Activated CD8-positive, alpha-beta T cell treated with anti-CD3 and anti-CD28 coated beads, Interleukin-2, amount 10 ng/mL, durations not matched to agents 7 days and 5 days (primary cell): Measurements from ENCODE around the gene PAIP2B. TPM values are rescaled to one million over a fixed set of nuclear protein-coding genes. Genes with fewer than 3 reads are reported as not detected.
"Not testable (repeated sequence)": the region's sequence is repeated elsewhere in the genome, so short reads cannot be mapped to it uniquely, and the experiment has no call there.

Experiments used
- ATAC-seq: fragments of 150-1000 bp; cut with Tn5 transposase; one replicate; pipeline ENCODE4 v1.10.0; 2021; ENCODE audit warnings: moderate library complexity
- CTCF ChIA-PET: fragments of 350-600 bp; sonication (Branson Sonifier 250); formaldehyde crosslinking; loops from one replicate; lab custom pipeline; 2021; ENCODE audit warnings: antibody characterized with exemption; lab: Charles Lee
- POLR2A ChIA-PET: fragments of 350-600 bp; sonication (Branson Sonifier 250); formaldehyde crosslinking; loops from one replicate; lab custom pipeline; 2021; ENCODE audit warnings: antibody characterized with exemption; lab: Charles Lee
- DNase-seq: peaks from one replicate; pipeline ENCODE4 v3.0.0-alpha.2; 2020
- H3K27ac Mint-ChIP-seq: one replicate; pipeline ENCODE4 v1.8.0; 2021; ENCODE audit warnings: mild to moderate bottlenecking, mixed read lengths
- H3K27me3 Mint-ChIP-seq: one replicate; pipeline ENCODE4 v1.8.0; 2021; ENCODE audit warnings: low read depth, mixed read lengths
- H3K36me3 Mint-ChIP-seq: one replicate; pipeline ENCODE4 v1.8.0; 2021; ENCODE audit warnings: low read depth, mixed read lengths
- H3K4me1 Mint-ChIP-seq: one replicate; pipeline ENCODE4 v1.8.0; 2021; ENCODE audit warnings: low read depth, mixed read lengths
- H3K4me3 Mint-ChIP-seq: one replicate; pipeline ENCODE4 v1.8.0; 2021; ENCODE audit warnings: mild to moderate bottlenecking, mixed read lengths
- H3K9me3 Mint-ChIP-seq: one replicate; pipeline ENCODE4 v1.8.0; 2022; ENCODE audit warnings: mixed read lengths; ENCODE audit not compliant: insufficient read depth
- total RNA-seq, 2 experiments: library from RNA; stranded (reverse); gene quantifications; one replicate each; pipeline ENCODE4 v1.2.3, GENCODE V29; 2021

The PAIP2B gene
- total RNA-seq, 2 experiments from 2014 or later: 1.3 to 1.5 TPM

- no peaks in the 10 kb centered on the region for H3K4me1 Mint-ChIP-seq
- H3K9me3 Mint-ChIP-seq: no peaks in the 10 kb centered on the region
- no peaks in the 10 kb centered on the region for H3K36me3 Mint-ChIP-seq
- H3K27me3 Mint-ChIP-seq: no peaks in the 10 kb centered on the region
- ChIA-PET CTCF (interaction anchor here (1.0 to 1.3 kb wide), 2 partner anchors 12 to 84 kb away, joined by 3 read pairs; partner anchors contain the start of gene PAIP2B), POLR2A (no interaction called here)
- no peak for DNase-seq
- H3K27ac Mint-ChIP-seq: no peak overlapping the region
- no peak for ATAC-seq
- no peak overlapping the region for H3K4me3 Mint-ChIP-seq
Observed at GRCh38 chr2:71215447-71215846, 11.5 kb downstream of the PAIP2B start.

GRCh38 chr2:71212336-71212735 lies 14.6 kb downstream of the PAIP2B start:
- POLR2A ChIA-PET: no interaction called here
- ATAC-seq: no peak
- CTCF ChIA-PET: no interaction called here

GRCh38 chr2:71210292-71210691 lies 16.6 kb downstream of the PAIP2B start:
- ATAC-seq: no peak
- H3K4me3 Mint-ChIP-seq: no peak overlapping the region

More at GRCh38 chr2:71212336-71212735, 14.6 kb downstream of the PAIP2B start:
- no peaks in the 10 kb centered on the region for H3K27me3 Mint-ChIP-seq
- no peak overlapping the region for H3K27ac Mint-ChIP-seq
- no peak for DNase-seq
- no peaks in the 10 kb centered on the region for H3K4me1 Mint-ChIP-seq
- H3K36me3 Mint-ChIP-seq: no peaks in the 10 kb centered on the region
- no peaks in the 10 kb centered on the region for H3K9me3 Mint-ChIP-seq
- H3K4me3 Mint-ChIP-seq: no peak overlapping the region

GRCh38 chr2:71208756-71209155 lies 18.1 kb downstream of the PAIP2B start:
- Mint-ChIP-seq H3K27ac (no peak overlapping the region), H3K4me3 (no peak overlapping the region), H3K9me3 (no peaks in the 10 kb centered on the region), H3K4me1 (no peaks in the 10 kb centered on the region), H3K27me3 (no peaks in the 10 kb centered on the region), H3K36me3 (no peaks in the 10 kb centered on the region)
- POLR2A ChIA-PET: no interaction called here
- ATAC-seq (no peak), DNase-seq (no peak)
- CTCF ChIA-PET: no interaction called here

More at GRCh38 chr2:71210292-71210691, 16.6 kb downstream of the PAIP2B start:
- Mint-ChIP-seq H3K27ac (no peak overlapping the region), H3K4me1 (no peaks in the 10 kb centered on the region), H3K9me3 (no peaks in the 10 kb centered on the region), H3K27me3 (no peaks in the 10 kb centered on the region), H3K36me3 (no peaks in the 10 kb centered on the region)
- no peak for DNase-seq
- ChIA-PET CTCF (interaction anchor here (1.1 kb wide), 1 partner anchor 63 kb away, joined by 3 read pairs; no protein-coding TSS in a partner anchor), POLR2A (interaction anchor here (1.1 kb wide), 1 partner anchor 15 kb away, joined by 3 read pairs; no protein-coding TSS in a partner anchor)

- no peak overlapping the region for H3K27ac Mint-ChIP-seq
- DNase-seq: no peak
- no peaks in the 10 kb centered on the region for H3K4me1 Mint-ChIP-seq
- H3K9me3 Mint-ChIP-seq: no peaks in the 10 kb centered on the region
- H3K36me3 Mint-ChIP-seq: no peaks in the 10 kb centered on the region
- H3K4me3 Mint-ChIP-seq: no peak overlapping the region
- no peaks in the 10 kb centered on the region for H3K27me3 Mint-ChIP-seq
- CTCF ChIA-PET: no interaction called here
- POLR2A ChIA-PET: no interaction called here
- ATAC-seq: no peak
Observed at GRCh38 chr2:71207601-71208000, 19.3 kb downstream of the PAIP2B start.

GRCh38 chr2:71206271-71206670 lies 20.6 kb downstream of the PAIP2B start:
- H3K4me3 Mint-ChIP-seq: no peak overlapping the region
- no peaks in the 10 kb centered on the region for H3K9me3 Mint-ChIP-seq
- H3K27ac Mint-ChIP-seq: no peak overlapping the region
- ATAC-seq (no peak), DNase-seq (no peak)
- ChIA-PET POLR2A (no interaction called here), CTCF (interaction anchor here (1.2 to 1.5 kb wide), 3 partner anchors 11 to 70 kb away, joined by 3 to 4 read pairs (median 3); no protein-coding TSS in a partner anchor)
- H3K4me1 Mint-ChIP-seq: no peaks in the 10 kb centered on the region
- no peaks in the 10 kb centered on the region for H3K27me3 Mint-ChIP-seq
- no peaks in the 10 kb centered on the region for H3K36me3 Mint-ChIP-seq

GRCh38 chr2:71191570-71191943 lies 35.3 kb downstream of the PAIP2B start:
- Mint-ChIP-seq H3K4me3 (no peak overlapping the region), H3K27ac (no peak overlapping the region), H3K9me3 (peaks cover 4% of the 10 kb centered on the region), H3K4me1 (no peaks in the 10 kb centered on the region), H3K36me3 (no peaks in the 10 kb centered on the region), H3K27me3 (peaks cover 2% of the 10 kb centered on the region)
- ATAC-seq: no peak
- POLR2A ChIA-PET: no interaction called here
- no peak for DNase-seq
- CTCF ChIA-PET: interaction anchor here (0.8 to 1.9 kb wide), 2 partner anchors 15 to 91 kb away, joined by 3 to 11 read pairs; no protein-coding TSS in a partner anchor

GRCh38 chr2:71190656-71191569 lies 36.0 kb downstream of the PAIP2B start:
- DNase-seq (no peak), ATAC-seq (no peak)
- POLR2A ChIA-PET: no interaction called here
- no peaks in the 10 kb centered on the region for H3K4me1 Mint-ChIP-seq
- H3K4me3 Mint-ChIP-seq: no peak overlapping the region
- no peaks in the 10 kb centered on the region for H3K9me3 Mint-ChIP-seq
- H3K27me3 Mint-ChIP-seq: no peaks in the 10 kb centered on the region
- CTCF ChIA-PET: interaction anchor here (1.9 kb wide), 1 partner anchor 90 kb away, joined by 11 read pairs; no protein-coding TSS in a partner anchor
- H3K36me3 Mint-ChIP-seq: no peaks in the 10 kb centered on the region
- H3K27ac Mint-ChIP-seq: no peak overlapping the region

GRCh38 chr2:71187589-71187988 lies 39.3 kb downstream of the PAIP2B start:
- no peak for DNase-seq
- Mint-ChIP-seq H3K27me3 (no peaks in the 10 kb centered on the region), H3K27ac (no peak overlapping the region), H3K4me3 (no peak overlapping the region), H3K4me1 (no peaks in the 10 kb centered on the region), H3K9me3 (no peaks in the 10 kb centered on the region), H3K36me3 (no peaks in the 10 kb centered on the region)
- ChIA-PET POLR2A (no interaction called here), CTCF (no interaction called here)
- no peak for ATAC-seq

- H3K27ac Mint-ChIP-seq: no peak overlapping the region
- no peaks in the 10 kb centered on the region for H3K9me3 Mint-ChIP-seq
- no peaks in the 10 kb centered on the region for H3K4me1 Mint-ChIP-seq
- ATAC-seq (no peak), DNase-seq (no peak)
- no peaks in the 10 kb centered on the region for H3K36me3 Mint-ChIP-seq
- POLR2A ChIA-PET: no interaction called here
- no peaks in the 10 kb centered on the region for H3K27me3 Mint-ChIP-seq
- CTCF ChIA-PET: interaction anchor here (1.2 kb wide), 1 partner anchor 86 kb away, joined by 3 read pairs; no protein-coding TSS in a partner anchor
- no peak overlapping the region for H3K4me3 Mint-ChIP-seq
Observed at GRCh38 chr2:71186973-71187372, 39.9 kb downstream of the PAIP2B start.

GRCh38 chr2:71183306-71184115 lies 43.4 kb downstream of the PAIP2B start:
- H3K9me3 Mint-ChIP-seq, DNase-seq, POLR2A ChIA-PET, H3K27ac Mint-ChIP-seq, ATAC-seq, CTCF ChIA-PET, H3K36me3 Mint-ChIP-seq, H3K4me3 Mint-ChIP-seq, H3K27me3 Mint-ChIP-seq, H3K4me1 Mint-ChIP-seq: not testable (repeated sequence)
